Fibroblast of villous mesenchyme (primary cell): Measurements from ENCODE around the gene ARHGAP10. TPM values are rescaled to one million over a fixed set of nuclear protein-coding genes. Genes with fewer than 3 reads are reported as not detected.
A peak's percentile ranks its signal among the peaks of the same experiment; 100 is the strongest.

Experiments used
- DNase-seq: peaks from one replicate; pipeline ENCODE4 v3.0.0-alpha.2; 2010; ENCODE audit warnings: low read depth
- H3K4me3 ChIP-seq: 2 replicates; pipeline ENCODE4 v1.5.1; 2011; ENCODE audit warnings: low read depth, mild to moderate bottlenecking, low read length
- CTCF ChIP-seq: IDR thresholded peaks from 2 replicates; pipeline ENCODE4 v1.5.1; 2012; ENCODE audit warnings: low read depth, mild to moderate bottlenecking, low read length; ENCODE audit not compliant: insufficient read depth
- total RNA-seq: library from RNA; depleted of rRNA; stranded (reverse); fragments of >200 nt; gene quantifications from 2 replicates; pipeline ENCODE4 v1.2.3, GENCODE V29; 2012

ARHGAP10 gene
- total RNA-seq, 1 donor, result 41.5 TPM

GRCh38 chr4:147773261-147774184, 41.6 kb downstream of the ARHGAP10 start:
- peak; percentile 62 for DNase-seq
- TF ChIP-seq CTCF, result no peak
- H3K4me3 ChIP-seq, result no peak overlapping the region

- no peak for TF ChIP-seq CTCF
- no peak overlapping the region for H3K4me3 ChIP-seq
- no peak for DNase-seq
Observed at GRCh38 chr4:147776716-147777115, 44.8 kb downstream of the ARHGAP10 start.

- TF ChIP-seq CTCF, result no peak
- DNase-seq, result no peak
- H3K4me3 ChIP-seq, result no peak overlapping the region
Observed at GRCh38 chr4:147777456-147778091, 45.7 kb downstream of the ARHGAP10 start.

GRCh38 chr4:147778942-147779341, 47.1 kb downstream of the ARHGAP10 start:
- DNase-seq, result no peak
- TF ChIP-seq CTCF, result no peak
- H3K4me3 ChIP-seq, result no peak overlapping the region

GRCh38 chr4:147779451-147779850, 47.6 kb downstream of the ARHGAP10 start:
- no peak overlapping the region for H3K4me3 ChIP-seq
- no peak for DNase-seq
- no peak for TF ChIP-seq CTCF

GRCh38 chr4:147780137-147780777, 48.4 kb downstream of the ARHGAP10 start:
- TF ChIP-seq CTCF, result no peak
- H3K4me3 ChIP-seq, result no peak overlapping the region
- no peak for DNase-seq
